ENCODE data around the gene GMPR2.

DNA sequence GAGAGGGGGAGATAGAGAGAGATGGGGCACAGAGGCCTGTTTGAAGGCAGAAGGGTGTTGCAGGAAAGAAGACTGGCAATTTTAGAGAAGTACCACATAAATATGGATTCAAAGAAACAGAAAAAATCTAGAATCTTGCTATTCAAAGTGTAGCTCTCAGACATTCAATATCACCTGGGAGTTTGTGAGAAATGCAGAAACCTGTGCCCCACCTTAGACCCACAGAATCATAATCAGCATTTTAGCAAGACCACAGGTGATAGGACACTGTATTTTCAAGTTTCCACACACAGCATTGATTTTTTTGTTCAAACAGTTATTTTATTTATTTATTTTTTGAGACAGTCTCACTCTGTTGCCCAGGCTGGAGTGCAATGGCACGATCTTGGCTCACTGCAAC, 3.8 kb upstream of the GMPR2 start:
- TF ChIP-seq CTCF (IDR thresholded peaks at IDR 0.05) (no peak), POLR2A (IDR thresholded peaks at IDR 0.05) (no peak), POLR2AphosphoS5 (IDR thresholded peaks at IDR 0.05) (no peak)

All from upper lobe of left lung (tissue), 4 donors.